Measurements from ENCODE around the gene GLI3. TPM values are rescaled to one million over a fixed set of nuclear protein-coding genes. Genes with fewer than 3 reads are reported as not detected.

The GLI3 gene
- total RNA-seq, 4 donors from 2014 or later = 16.5 to 105 (median 22.6) TPM

- Histone ChIP-seq H3K4me3 (no peak overlapping the region), H3K27me3 (no peaks in the 10 kb centered on the region), H3K36me3 (no peaks in the 10 kb centered on the region), H3K9me3 (no peaks in the 10 kb centered on the region), H3K4me1 (no peaks in the 10 kb centered on the region), H3K27ac (peak overlapping the region; percentile 24 to 81)
- intact Hi-C loops (cut with DNase I; ENCODE audit: low total_unique reads) = no loop called here
- DNase-seq = no peak
- no peak for TF ChIP-seq POLR2A (IDR thresholded peaks at IDR 0.05)
- no peak for TF ChIP-seq CTCF (IDR thresholded peaks at IDR 0.05)
These were observed 60.9 kb downstream of the GLI3 start for GRCh38 chr7:42175834-42176723.

- intact Hi-C loops (cut with DNase I; ENCODE audit: low total_unique reads) = no loop called here
- H3K9me3 ChIP-seq = no peaks in the 10 kb centered on the region
- H3K27me3 ChIP-seq = no peaks in the 10 kb centered on the region
- H3K27ac ChIP-seq = peak overlapping the region; percentile 81 to 91
- no peaks in the 10 kb centered on the region for H3K4me1 ChIP-seq
- H3K4me3 ChIP-seq = peak overlapping the region in 1 of 2 donors; percentile 6
- H3K36me3 ChIP-seq = no peaks in the 10 kb centered on the region
- peak; percentile 43 to 70 for DNase-seq
- TF ChIP-seq POLR2A (IDR thresholded peaks at IDR 0.05) (no peak), CTCF (IDR thresholded peaks at IDR 0.05) (no peak)
These were observed 62.6 kb downstream of the GLI3 start for GRCh38 chr7:42174391-42174912.

GRCh38 chr7:42170724-42171123 is 66.3 kb downstream of the GLI3 start:
- no peaks in the 10 kb centered on the region for H3K4me1 ChIP-seq
- intact Hi-C loops (cut with DNase I; ENCODE audit: low total_unique reads) = no loop called here

GRCh38 chr7:42168512-42168911 is 68.5 kb downstream of the GLI3 start:
- TF ChIP-seq POLR2A (IDR thresholded peaks at IDR 0.05) (no peak), CTCF (IDR thresholded peaks at IDR 0.05) (no peak)
- intact Hi-C loops (cut with DNase I; ENCODE audit: low total_unique reads) = no loop called here
- Histone ChIP-seq H3K27ac (peak overlapping the region; percentile 38 to 41), H3K4me1 (peaks cover 0 to under 1% of the 10 kb centered on the region in 2 donors), H3K9me3 (no peaks in the 10 kb centered on the region), H3K27me3 (no peaks in the 10 kb centered on the region), H3K36me3 (no peaks in the 10 kb centered on the region), H3K4me3 (no peak overlapping the region)
- no peak for DNase-seq

More at GRCh38 chr7:42170724-42171123, 66.3 kb downstream of the GLI3 start:
- no peak overlapping the region for H3K4me3 ChIP-seq
- no peaks in the 10 kb centered on the region for H3K9me3 ChIP-seq
- H3K27me3 ChIP-seq = no peaks in the 10 kb centered on the region
- TF ChIP-seq CTCF (IDR thresholded peaks at IDR 0.05) = no peak
- TF ChIP-seq POLR2A (IDR thresholded peaks at IDR 0.05) = no peak
- no peak for DNase-seq
- no peaks in the 10 kb centered on the region for H3K36me3 ChIP-seq
- H3K27ac ChIP-seq = peak overlapping the region in 1 of 2 donors; percentile 81

GRCh38 chr7:42167631-42168236 is 69.3 kb downstream of the GLI3 start:
- H3K27ac ChIP-seq = peak overlapping the region; percentile 41 to 43

More at GRCh38 chr7:42167631-42168236, 69.3 kb downstream of the GLI3 start:
- Histone ChIP-seq H3K9me3 (no peaks in the 10 kb centered on the region), H3K27me3 (no peaks in the 10 kb centered on the region), H3K4me3 (no peak overlapping the region), H3K36me3 (no peaks in the 10 kb centered on the region), H3K4me1 (peaks cover 0 to 4% of the 10 kb centered on the region in 2 donors)
- no peak for TF ChIP-seq POLR2A (IDR thresholded peaks at IDR 0.05)
- TF ChIP-seq CTCF (IDR thresholded peaks at IDR 0.05) = no peak
- DNase-seq = peak in 1 of 2 donors; percentile 44
- intact Hi-C loops (cut with DNase I; ENCODE audit: low total_unique reads) = no loop called here
